Activated CD4-positive, alpha-beta T cell treated with anti-CD3 and anti-CD28 coated beads, Interleukin-2, amount 50 U/mL, for 4 hours (primary cell): ENCODE data around the gene CNGB1.
"Not testable (repeated sequence)": the region's sequence is repeated elsewhere in the genome, so short reads cannot be mapped to it uniquely, and the experiment has no call there.

Experiments
- DNase-seq, 2 experiments: peaks; one replicate each; pipeline ENCODE4 v3.0.0-alpha.2; 2020

The CNGB1 gene

DNA sequence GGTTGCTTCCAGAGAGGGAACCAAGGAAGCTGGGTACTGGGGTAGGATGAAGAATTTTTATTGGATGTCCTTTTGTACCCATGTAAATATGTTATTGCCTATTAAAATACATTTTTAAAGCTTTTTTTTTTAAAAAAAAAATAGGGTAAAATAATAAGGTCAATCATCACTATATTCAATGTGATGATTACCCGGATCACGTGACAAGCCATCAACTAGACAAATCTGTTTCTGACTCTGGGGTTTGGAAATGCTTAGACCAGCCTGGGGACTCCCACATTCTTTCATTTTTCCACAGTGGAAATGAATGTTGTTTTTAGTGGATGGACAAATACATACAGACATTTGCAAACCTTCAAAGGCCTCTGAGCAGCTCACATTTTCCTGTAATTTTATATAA lies 88.7 kb downstream of the CNGB1 start:
- no peak for DNase-seq

DNA sequence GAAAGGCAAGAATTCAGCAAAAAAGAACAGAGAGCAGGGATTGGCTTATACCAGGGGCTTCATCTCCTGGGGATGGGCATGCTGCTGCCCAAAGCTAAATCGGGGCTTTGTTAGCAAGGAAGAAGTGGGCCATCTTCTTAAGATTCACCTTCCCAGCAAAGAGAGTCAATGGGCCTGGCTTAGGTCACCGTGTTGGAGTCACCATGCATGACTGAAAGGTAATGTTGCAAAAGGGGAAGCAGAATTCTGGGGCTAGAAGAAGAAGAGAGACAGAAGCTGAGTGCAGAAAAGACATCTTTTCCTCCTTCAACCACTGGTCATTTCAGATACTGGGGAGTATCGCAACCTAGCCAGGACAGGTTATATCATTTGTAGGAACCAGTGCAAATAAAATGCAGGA lies 92.3 kb downstream of the CNGB1 start:
- DNase-seq: no peak

GRCh38 chr16:57876210-57876609 lies 94.7 kb downstream of the CNGB1 start:
- no peak for DNase-seq

- DNase-seq: no peak
These were observed 95.6 kb downstream of the CNGB1 start for GRCh38 chr16:57875347-57875746.

DNA sequence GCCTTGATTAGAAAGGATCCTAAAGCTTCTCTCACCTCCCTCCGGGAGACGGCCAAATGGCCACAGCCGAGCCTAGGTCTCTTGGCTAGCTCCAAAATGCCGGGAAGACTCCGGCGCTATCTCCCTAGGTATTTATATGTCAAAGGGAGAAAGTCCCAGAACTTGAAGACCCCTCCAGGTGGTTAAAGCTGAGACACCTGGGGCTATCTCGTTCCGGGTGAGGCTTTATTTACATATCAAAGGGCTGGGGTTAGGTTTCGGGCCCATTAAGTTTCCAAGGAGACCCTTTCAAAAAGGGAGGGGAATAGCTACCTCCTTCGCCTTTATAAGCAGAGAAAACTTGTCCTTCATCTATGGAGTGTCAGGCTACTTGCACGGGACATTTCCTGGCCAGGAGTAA lies 97.7 kb downstream of the CNGB1 start:
- no peak for DNase-seq

DNA sequence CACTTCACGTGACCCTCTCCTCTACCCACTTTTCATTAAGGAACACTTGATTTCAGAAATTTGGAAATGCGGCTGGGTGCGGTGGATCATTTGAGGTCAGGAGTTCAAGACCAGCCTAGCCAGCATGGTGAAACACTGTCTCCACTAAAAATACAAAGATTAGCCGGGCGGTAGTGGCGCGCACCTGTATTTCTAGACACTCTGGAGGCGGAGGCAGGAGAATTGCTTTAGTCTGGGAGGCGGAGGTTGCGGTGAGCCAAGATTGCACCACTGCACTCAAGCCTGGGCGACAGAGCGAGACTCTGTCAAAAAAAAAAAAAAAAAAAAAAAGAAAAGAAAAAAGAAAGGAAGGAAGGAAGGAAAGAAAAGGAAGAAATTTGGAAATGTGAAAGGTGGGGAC lies 98.2 kb downstream of the CNGB1 start:
- DNase-seq: not testable (repeated sequence)

GRCh38 chr16:57871456-57871855 lies 99.5 kb downstream of the CNGB1 start:
- DNase-seq: no peak

GRCh38 chr16:57870753-57871454 lies 100.0 kb downstream of the CNGB1 start:
- no peak for DNase-seq

GRCh38 chr16:57868913-57869520 lies 101.9 kb downstream of the CNGB1 start:
- no peak for DNase-seq

GRCh38 chr16:57867000-57867561 lies 103.8 kb downstream of the CNGB1 start:
- no peak for DNase-seq

- no peak for DNase-seq
These were observed 104.4 kb downstream of the CNGB1 start for GRCh38 chr16:57866529-57866918.

DNA sequence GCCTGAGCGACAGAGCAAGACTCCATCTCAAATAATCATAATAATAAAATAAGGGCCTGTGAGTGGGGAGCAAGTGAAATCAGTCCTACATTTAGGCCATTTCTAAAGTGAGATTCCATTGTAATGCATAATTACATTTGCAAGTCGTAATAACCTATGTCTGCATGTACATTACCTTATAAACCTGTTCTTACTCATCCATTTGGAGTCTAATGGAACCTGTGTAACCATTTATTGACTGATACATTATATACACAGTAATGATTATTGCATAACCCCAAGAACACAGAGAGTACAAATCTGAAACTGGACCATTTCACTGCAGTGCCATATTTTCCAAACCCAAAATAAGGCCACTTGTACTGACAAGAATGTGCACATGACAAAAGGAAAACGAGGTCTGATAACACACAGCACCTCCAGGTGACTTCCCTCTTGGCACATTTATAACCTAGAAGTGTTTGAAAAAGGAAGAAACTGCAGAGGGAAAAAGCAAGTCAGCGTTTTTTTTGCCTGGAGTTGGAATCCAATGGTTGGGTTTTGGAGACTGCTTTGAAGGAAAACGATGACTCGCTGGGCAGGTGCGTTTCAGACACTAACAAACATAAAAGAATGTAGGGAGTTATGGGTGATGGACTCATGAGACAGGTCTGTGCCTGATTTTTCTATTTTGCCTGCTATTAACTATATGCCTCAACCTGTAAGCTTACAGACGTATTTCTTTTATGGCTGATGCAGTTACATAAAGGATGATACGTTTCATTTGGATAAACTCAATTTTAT lies 105.0 kb downstream of the CNGB1 start:
- DNase-seq: no peak

DNA sequence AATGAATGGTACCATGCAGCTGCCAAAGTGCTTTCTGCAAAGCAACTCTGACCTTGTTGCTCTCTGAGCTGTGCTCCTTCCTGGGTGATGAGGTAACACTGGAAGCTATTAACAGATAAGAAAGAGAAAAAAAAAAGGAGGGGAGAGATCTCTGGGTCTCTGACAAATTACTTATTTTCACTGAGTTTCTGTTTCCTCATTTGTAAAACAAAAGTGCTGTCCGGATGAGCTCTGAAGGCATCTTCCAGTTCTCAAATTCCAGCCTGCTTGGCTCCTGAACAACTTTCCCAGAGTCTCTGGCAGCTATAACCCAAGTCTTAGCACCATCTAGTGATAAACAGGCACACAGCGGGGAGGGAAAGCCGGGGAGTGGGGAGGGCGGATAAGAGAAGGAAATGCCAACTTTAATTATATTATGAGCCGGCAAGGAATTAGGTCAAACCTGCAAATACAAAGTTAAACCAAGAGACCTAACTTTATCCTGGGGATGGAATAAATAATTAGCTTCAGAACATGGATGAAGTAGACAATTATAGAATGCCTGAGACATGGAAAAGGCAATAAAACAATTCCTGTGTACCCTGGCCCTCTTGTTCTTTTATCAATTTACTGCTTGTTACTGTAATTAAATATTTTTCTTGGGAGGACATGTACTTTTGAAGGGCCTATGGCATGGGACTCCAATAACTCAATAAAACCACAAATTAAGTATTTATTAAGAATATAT lies 107.3 kb downstream of the CNGB1 start:
- no peak for DNase-seq

DNA sequence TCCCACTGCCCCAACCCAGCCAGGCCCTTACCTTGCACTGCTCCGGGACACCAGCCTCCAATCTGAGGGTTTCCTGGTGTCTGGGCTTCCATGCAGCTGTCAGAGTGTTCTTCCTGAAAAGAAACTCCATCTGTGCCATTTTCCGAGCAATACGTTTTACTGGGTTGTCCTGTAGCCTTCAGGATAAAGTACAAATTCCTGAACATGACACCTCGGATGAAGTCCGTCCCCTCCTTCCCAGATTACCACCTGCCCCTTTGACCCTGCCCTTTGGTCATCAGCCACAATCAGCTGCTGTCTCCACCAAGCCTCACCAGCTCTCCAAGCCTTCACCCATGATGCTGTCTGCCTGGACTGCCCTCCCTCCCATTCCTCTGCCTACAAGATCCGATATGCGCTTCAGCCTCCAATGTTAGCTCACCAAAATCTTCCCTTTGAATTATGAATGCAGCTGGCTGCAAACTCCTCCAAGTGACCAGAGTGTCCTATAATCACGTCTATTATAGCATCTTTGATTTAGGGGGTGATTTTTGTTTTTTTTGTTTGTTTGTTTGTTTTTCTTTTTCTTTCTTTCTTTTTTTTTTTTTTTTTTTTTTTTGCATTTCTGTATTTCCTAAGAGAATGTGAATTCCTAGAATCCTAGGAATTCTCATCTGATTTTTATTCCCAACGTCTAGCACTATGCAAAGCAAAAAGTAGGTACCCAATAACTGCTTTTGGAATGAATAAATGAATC lies 108.1 kb downstream of the CNGB1 start:
- no peak for DNase-seq

DNA sequence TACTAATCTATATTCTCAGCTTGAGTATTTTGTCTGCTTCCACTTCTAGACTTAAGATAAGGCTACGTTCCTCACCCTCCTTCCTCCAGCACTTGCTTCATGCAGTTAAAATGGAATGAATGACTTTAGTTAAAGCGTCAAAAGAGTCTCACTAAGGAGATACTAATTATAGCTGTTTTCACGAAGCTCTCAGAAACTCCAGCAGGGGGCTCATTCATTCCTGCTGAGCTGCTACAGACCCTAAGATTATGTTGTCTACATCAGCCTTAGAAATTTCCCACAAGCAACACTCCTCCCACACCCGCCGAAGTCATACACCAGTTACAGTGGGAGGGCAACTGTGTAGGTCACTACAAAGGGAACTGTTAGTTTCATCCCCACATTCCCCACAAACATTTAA lies 111.6 kb downstream of the CNGB1 start:
- no peak for DNase-seq

DNA sequence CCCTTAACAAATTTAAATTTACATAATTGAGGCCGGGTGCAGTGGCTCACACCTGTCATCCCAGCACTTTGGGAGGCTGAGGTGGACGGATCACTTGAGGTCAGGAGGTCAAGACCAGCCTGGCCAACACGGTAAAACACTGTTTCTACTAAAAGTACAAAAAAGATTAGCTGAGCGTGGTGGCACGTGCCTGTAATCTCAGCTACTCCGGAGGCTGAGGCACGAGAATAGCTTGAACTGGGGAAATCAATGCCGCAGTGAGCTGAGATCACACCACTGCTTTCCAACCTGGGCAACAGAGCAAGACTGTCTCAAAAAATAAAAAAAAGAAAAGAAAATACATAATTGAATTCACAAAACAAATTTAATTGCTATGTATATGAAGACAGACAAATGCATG lies 112.3 kb downstream of the CNGB1 start:
- no peak for DNase-seq

GRCh38 chr16:57857991-57858390 lies 112.9 kb downstream of the CNGB1 start:
- DNase-seq: not testable (repeated sequence)

DNA sequence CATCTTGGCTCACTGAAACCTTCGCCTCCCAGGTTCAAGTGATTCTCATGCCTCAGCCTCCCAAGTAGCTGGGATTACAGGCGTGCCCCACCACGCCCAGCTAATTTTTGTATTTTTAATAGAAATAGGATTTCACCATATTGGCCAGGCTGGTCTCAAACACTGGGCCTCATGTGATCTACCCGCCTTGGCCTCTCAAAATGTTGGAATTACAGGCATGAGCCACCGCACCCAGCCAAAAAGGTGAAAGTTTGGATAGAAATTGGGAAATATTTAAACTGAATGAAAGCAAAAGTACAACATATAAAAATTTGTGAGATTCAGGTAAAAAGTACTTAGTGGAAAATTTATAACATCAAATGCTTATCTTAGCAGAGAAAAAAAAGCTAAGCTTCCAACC lies 115.7 kb downstream of the CNGB1 start:
- DNase-seq: no peak

DNA sequence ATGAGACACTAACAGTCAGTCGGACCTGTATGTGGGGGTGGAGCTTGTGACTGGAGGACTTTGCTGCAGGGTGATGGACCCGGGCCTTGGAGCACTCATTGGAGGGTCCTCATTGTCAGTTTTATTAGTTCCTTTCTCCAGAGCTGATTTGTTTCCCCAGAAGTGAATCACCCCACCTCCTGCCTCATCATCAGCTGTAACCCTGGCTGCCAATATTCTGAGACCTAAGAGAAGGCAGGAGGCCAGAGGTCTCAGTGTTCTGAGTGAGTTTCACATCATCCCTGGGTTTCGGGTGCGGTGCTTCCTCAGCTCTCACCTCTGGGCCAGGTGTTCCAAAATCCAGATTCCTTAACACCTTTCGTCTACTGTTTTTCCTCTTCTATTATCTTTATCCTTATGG lies 118.7 kb downstream of the CNGB1 start:
- DNase-seq: no peak

- DNase-seq: no peak
These were observed 122.7 kb downstream of the CNGB1 start for GRCh38 chr16:57848181-57848580.

DNA sequence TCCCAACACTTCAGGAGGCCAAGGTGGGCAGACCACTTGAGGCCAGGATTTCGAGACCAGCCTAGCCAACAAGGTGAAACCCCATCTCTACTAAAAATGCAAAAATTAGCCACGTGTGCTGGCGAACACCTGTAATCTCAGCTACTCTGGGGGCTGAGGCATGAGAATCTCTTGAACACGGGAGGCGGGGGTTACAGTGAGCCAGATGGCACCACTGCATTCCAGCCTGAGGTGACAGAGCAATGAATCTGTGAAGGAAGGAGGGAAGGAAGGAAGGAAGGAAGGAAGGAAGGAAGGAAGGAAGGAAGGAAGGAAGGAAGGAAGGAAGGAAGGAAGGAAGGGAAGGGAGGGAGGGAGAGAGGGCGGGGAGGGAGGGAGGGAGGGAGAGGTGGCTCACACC lies 124.0 kb downstream of the CNGB1 start:
- not testable (repeated sequence) for DNase-seq

- no peak for DNase-seq
These were observed 124.7 kb downstream of the CNGB1 start for GRCh38 chr16:57846078-57846697.
